Measurements from ENCODE around the gene MDGA2.

Gene MDGA2

GRCh38 chr14:47485421-47485820 is 190.0 kb downstream of the MDGA2 start:
- DNase-seq (ENCODE audit: low read depth) = no peak

- DNase-seq (ENCODE audit: low read depth) = no peak
These were observed 192.0 kb downstream of the MDGA2 start for GRCh38 chr14:47483449-47483848.

GRCh38 chr14:47471075-47471474 is 204.3 kb downstream of the MDGA2 start:
- no peak for DNase-seq (ENCODE audit: low read depth)

GRCh38 chr14:47466916-47467315 is 208.5 kb downstream of the MDGA2 start:
- DNase-seq (ENCODE audit: low read depth) = no peak

GRCh38 chr14:47454025-47454424 is 221.4 kb downstream of the MDGA2 start:
- no peak for DNase-seq (ENCODE audit: low read depth)

GRCh38 chr14:47447076-47447475 is 228.3 kb downstream of the MDGA2 start:
- DNase-seq (ENCODE audit: low read depth) = no peak

- no peak for DNase-seq (ENCODE audit: low read depth)
These were observed 233.2 kb downstream of the MDGA2 start for GRCh38 chr14:47442211-47442610.

- DNase-seq (ENCODE audit: low read depth) = no peak
These were observed 235.5 kb downstream of the MDGA2 start for GRCh38 chr14:47439953-47440352.

- DNase-seq (ENCODE audit: low read depth) = no peak
These were observed 236.7 kb downstream of the MDGA2 start for GRCh38 chr14:47438650-47439140.

- no peak for DNase-seq (ENCODE audit: low read depth)
These were observed 240.0 kb downstream of the MDGA2 start for GRCh38 chr14:47435331-47435965.

GRCh38 chr14:47427629-47428028 is 247.8 kb downstream of the MDGA2 start:
- DNase-seq (ENCODE audit: low read depth) = no peak

- no peak for DNase-seq (ENCODE audit: low read depth)
These were observed 250.1 kb downstream of the MDGA2 start for GRCh38 chr14:47425302-47425701.

GRCh38 chr14:47422191-47422590 is 253.2 kb downstream of the MDGA2 start:
- DNase-seq (ENCODE audit: low read depth) = no peak

GRCh38 chr14:47411523-47411922 is 263.9 kb downstream of the MDGA2 start:
- no peak for DNase-seq (ENCODE audit: low read depth)

- no peak for DNase-seq (ENCODE audit: low read depth)
These were observed 283.1 kb downstream of the MDGA2 start for GRCh38 chr14:47392326-47392725.

GRCh38 chr14:47390831-47391504 is 284.4 kb downstream of the MDGA2 start:
- DNase-seq (ENCODE audit: low read depth) = no peak

- no peak for DNase-seq (ENCODE audit: low read depth)
These were observed 285.9 kb downstream of the MDGA2 start for GRCh38 chr14:47389535-47389934.

GRCh38 chr14:47366006-47366405 is 309.4 kb downstream of the MDGA2 start:
- no peak for DNase-seq (ENCODE audit: low read depth)

- no peak for DNase-seq (ENCODE audit: low read depth)
These were observed 310.2 kb downstream of the MDGA2 start for GRCh38 chr14:47365233-47365632.

- DNase-seq (ENCODE audit: low read depth) = no peak
These were observed 322.2 kb downstream of the MDGA2 start for GRCh38 chr14:47353186-47353585.

- no peak for DNase-seq (ENCODE audit: low read depth)
These were observed 328.6 kb downstream of the MDGA2 start for GRCh38 chr14:47346849-47347248.

- no peak for DNase-seq (ENCODE audit: low read depth)
These were observed 330.4 kb downstream of the MDGA2 start for GRCh38 chr14:47345016-47345415.

GRCh38 chr14:47332939-47333338 is 342.5 kb downstream of the MDGA2 start:
- DNase-seq (ENCODE audit: low read depth) = no peak

GRCh38 chr14:47332106-47332505 is 343.3 kb downstream of the MDGA2 start:
- DNase-seq (ENCODE audit: low read depth) = no peak
